NCI-H1694 (cell line): ENCODE data around the gene POU3F1.

Source experiments
- DNase-seq: peaks from one replicate; lab custom pipeline; 2025; lab: John Stamatoyannopoulos, UW

The POU3F1 gene

GRCh38 chr1:38073534-38074301 lies 27.1 kb upstream of the POU3F1 start:
- DNase-seq = no peak

GRCh38 chr1:38072858-38073257 lies 26.3 kb upstream of the POU3F1 start:
- no peak for DNase-seq

GRCh38 chr1:38071312-38072256 lies 25.0 kb upstream of the POU3F1 start:
- no peak for DNase-seq

- DNase-seq = no peak
Measured at GRCh38 chr1:38068980-38069340, 22.4 kb upstream of the POU3F1 start.

- no peak for DNase-seq
Measured at GRCh38 chr1:38068220-38068979, 21.8 kb upstream of the POU3F1 start.

GRCh38 chr1:38064197-38064903 lies 17.8 kb upstream of the POU3F1 start:
- no peak for DNase-seq

GRCh38 chr1:38063616-38064015 lies 17.0 kb upstream of the POU3F1 start:
- no peak for DNase-seq

GRCh38 chr1:38062361-38063288 lies 16.0 kb upstream of the POU3F1 start:
- peak; percentile 64 for DNase-seq

GRCh38 chr1:38061883-38062328 lies 15.3 kb upstream of the POU3F1 start:
- no peak for DNase-seq

GRCh38 chr1:38061290-38061689 lies 14.7 kb upstream of the POU3F1 start:
- no peak for DNase-seq

- DNase-seq = no peak
Measured at GRCh38 chr1:38060498-38060897, 13.9 kb upstream of the POU3F1 start.

GRCh38 chr1:38059635-38060250 lies 13.2 kb upstream of the POU3F1 start:
- no peak for DNase-seq

- DNase-seq = no peak
Measured at GRCh38 chr1:38055965-38056364, 9.4 kb upstream of the POU3F1 start.

- no peak for DNase-seq
Measured at GRCh38 chr1:38055398-38055797, 8.8 kb upstream of the POU3F1 start.

GRCh38 chr1:38053416-38054091 lies 7.0 kb upstream of the POU3F1 start:
- no peak for DNase-seq

- DNase-seq = no peak
Measured at GRCh38 chr1:38052750-38053415, 6.3 kb upstream of the POU3F1 start.

- no peak for DNase-seq
Measured at GRCh38 chr1:38051079-38051543, 4.5 kb upstream of the POU3F1 start.

GRCh38 chr1:38050397-38051078 lies 3.9 kb upstream of the POU3F1 start:
- DNase-seq = no peak
